PC-9 (cell line): ENCODE results near the gene DPH7. TPM values are rescaled to one million over a fixed set of nuclear protein-coding genes. Genes with fewer than 3 reads are reported as not detected.

Experiments used
- BruUV-seq: library from RNA; stranded (reverse); fragments of 400-500 nt; replicated peaks from 2 replicates; lab custom pipeline; 2021; lab: Mats Ljungman, UMichigan
- CTCF ChIA-PET: fragments of 300-600 bp; sonication (Branson Sonifier 250); formaldehyde crosslinking; loops from one replicate; lab custom pipeline; 2022; ENCODE audit warnings: antibody characterized with exemption; lab: Charles Lee
- POLR2A ChIA-PET: fragments of 300-600 bp; sonication (Branson Sonifier 250); formaldehyde crosslinking; loops from one replicate; lab custom pipeline; 2022; ENCODE audit warnings: antibody characterized with exemption; ENCODE audit not compliant: unreplicated experiment; lab: Charles Lee
- DNase-seq, 2 experiments: peaks; one replicate each; pipeline versions ENCODE4 v3.0.0 to v3.0.0-alpha.2; 2015 to 2022; ENCODE audit warnings: mixed read lengths in 1 of 2
- H2AFZ ChIP-seq: fragments of 200-600 bp; sonication (generic); 2 replicates; pipeline ENCODE4 v1.8.1; 2017; ENCODE audit warnings: antibody characterized with exemption
- H3F3A ChIP-seq: fragments of 200-600 bp; sonication (generic); 2 replicates; pipeline ENCODE4 v1.8.1; 2017; ENCODE audit warnings: antibody characterized with exemption, mild to moderate bottlenecking, low read depth; ENCODE audit not compliant: insufficient read depth
- H3K27ac ChIP-seq: fragments of 200-600 bp; sonication (generic); 2 replicates; pipeline ENCODE4 v1.6.1; 2016; ENCODE audit warnings: mixed run types
- H3K27me3 ChIP-seq: fragments of 200-600 bp; sonication (generic); 2 replicates; pipeline ENCODE4 v1.6.1; 2016; ENCODE audit warnings: low read depth, mixed run types; ENCODE audit not compliant: insufficient read depth
- H3K36me3 ChIP-seq: fragments of 200-600 bp; sonication (generic); 2 replicates; pipeline ENCODE4 v1.6.1; 2016; ENCODE audit warnings: low read depth, mixed run types
- H3K4me1 ChIP-seq: fragments of 200-600 bp; sonication (generic); replicated peaks from 2 replicates; pipeline ENCODE4 v1.6.1; 2016; ENCODE audit warnings: mixed run types; ENCODE audit not compliant: insufficient read depth
- H3K4me2 ChIP-seq: fragments of 200-600 bp; sonication (generic); 2 replicates; pipeline ENCODE4 v1.6.1; 2017; ENCODE audit warnings: mixed run types
- H3K4me3 ChIP-seq: fragments of 200-600 bp; sonication (generic); 2 replicates; pipeline ENCODE4 v1.6.1; 2016; ENCODE audit warnings: mixed run types
- H3K79me2 ChIP-seq: fragments of 200-600 bp; sonication (generic); 2 replicates; pipeline ENCODE4 v1.6.1; 2017; ENCODE audit warnings: low read depth, mixed run types
- H3K9me2 ChIP-seq: fragments of 200-600 bp; sonication (generic); 2 replicates; pipeline ENCODE4 v1.8.1; 2017; ENCODE audit warnings: mild to moderate bottlenecking; ENCODE audit not compliant: insufficient read depth
- H3K9me3 ChIP-seq: fragments of 200-600 bp; sonication (generic); 2 replicates; pipeline ENCODE4 v1.8.1; 2016; ENCODE audit warnings: low read depth; ENCODE audit not compliant: insufficient read depth
- H4K20me1 ChIP-seq: fragments of 200-600 bp; sonication (generic); 2 replicates; pipeline ENCODE4 v1.8.1; 2017; ENCODE audit not compliant: insufficient read depth
- EZH2 ChIP-seq: fragments of 200-600 bp; sonication (generic); IDR thresholded peaks from 2 replicates; pipeline ENCODE4 v1.8.0; 2017; ENCODE audit warnings: antibody characterized with exemption, low read depth
- intact Hi-C: fragments of 100-400 bp; cut with micrococcal nuclease; formaldehyde crosslinking; loops from one replicate; pipeline ENCODE4 v1.10.0; 2022; ENCODE audit not compliant: unreplicated experiment
- total RNA-seq: library from RNA; stranded (reverse); gene quantifications from 2 replicates; pipeline ENCODE4 v1.2.3, GENCODE V29; 2021
- TF ChIP-seq, protein P1 (sequence below): fragments of 200-600 bp; sonication (generic); conservative IDR thresholded peaks from 2 replicates; pipeline ENCODE4 v1.6.1; 2017; ENCODE audit warnings: mixed run types, antibody characterized with exemption, mild to moderate bottlenecking, moderate library complexity

Gene DPH7
- total RNA-seq, 1 experiment from 2014 or later = 48.5 TPM

DNA sequence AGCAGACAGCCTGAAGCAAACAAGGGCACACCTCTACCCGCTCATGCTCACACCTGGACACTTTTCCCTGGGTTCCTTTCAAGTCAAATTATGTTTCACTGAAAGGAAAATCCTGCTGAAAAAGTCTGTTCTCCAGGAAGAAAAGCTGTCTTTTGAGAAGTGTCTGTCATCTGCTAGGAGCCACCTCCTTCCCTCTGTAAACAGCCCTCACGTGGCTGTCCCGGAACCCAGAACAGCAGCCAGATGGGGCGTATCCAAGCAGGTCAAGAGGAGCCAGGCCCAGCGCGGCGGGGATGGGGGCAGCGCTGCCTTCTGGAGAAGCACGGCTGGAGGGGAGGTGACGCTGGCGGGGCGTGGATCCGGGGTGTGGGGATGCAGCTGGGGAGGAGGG lies 28.5 kb downstream of the DPH7 start, which contains the start of gene PNPLA7:
Gene PNPLA7 (minus strand): TSS at position 172 of the 391 bp plus-strand sequence. CDS start 205 bp downstream, outside the sequence.
- Histone ChIP-seq H3K27ac (no peak within 1 kb of the TSS), H3K9me3 (no peaks in the 10 kb centered on the region), H3F3A (peaks cover 39% of the 10 kb centered on the region), H3K9me2 (no peaks in the 10 kb centered on the region), H3K36me3 (no peaks in the 10 kb centered on the region), H3K4me1 (peaks cover 8% of the 10 kb centered on the region), H2AFZ (peak within 1 kb of the TSS; percentile 86), H3K4me2 (peak within 1 kb of the TSS; percentile 82), H3K27me3 (no peaks in the 10 kb centered on the region), H3K79me2 (no peaks in the 10 kb centered on the region), H4K20me1 (peaks cover 14% of the 10 kb centered on the region; the same call in 1 of the 2 replicates), H3K4me3 (peak within 1 kb of the TSS; percentile 75)
- intact Hi-C loops = loop anchor here (5.0 kb wide), 1 partner anchor 62 kb away; no protein-coding TSS in a partner anchor
- BruUV-seq = no TSS peak
- POLR2A ChIA-PET = interaction anchor here (0.6 to 0.9 kb wide), 3 partner anchors 9 to 572 kb away, joined by 3 to 14 read pairs (median 4); no protein-coding TSS in a partner anchor
- TF ChIP-seq EZH2 = no peak
- TF ChIP-seq, protein P1, sequence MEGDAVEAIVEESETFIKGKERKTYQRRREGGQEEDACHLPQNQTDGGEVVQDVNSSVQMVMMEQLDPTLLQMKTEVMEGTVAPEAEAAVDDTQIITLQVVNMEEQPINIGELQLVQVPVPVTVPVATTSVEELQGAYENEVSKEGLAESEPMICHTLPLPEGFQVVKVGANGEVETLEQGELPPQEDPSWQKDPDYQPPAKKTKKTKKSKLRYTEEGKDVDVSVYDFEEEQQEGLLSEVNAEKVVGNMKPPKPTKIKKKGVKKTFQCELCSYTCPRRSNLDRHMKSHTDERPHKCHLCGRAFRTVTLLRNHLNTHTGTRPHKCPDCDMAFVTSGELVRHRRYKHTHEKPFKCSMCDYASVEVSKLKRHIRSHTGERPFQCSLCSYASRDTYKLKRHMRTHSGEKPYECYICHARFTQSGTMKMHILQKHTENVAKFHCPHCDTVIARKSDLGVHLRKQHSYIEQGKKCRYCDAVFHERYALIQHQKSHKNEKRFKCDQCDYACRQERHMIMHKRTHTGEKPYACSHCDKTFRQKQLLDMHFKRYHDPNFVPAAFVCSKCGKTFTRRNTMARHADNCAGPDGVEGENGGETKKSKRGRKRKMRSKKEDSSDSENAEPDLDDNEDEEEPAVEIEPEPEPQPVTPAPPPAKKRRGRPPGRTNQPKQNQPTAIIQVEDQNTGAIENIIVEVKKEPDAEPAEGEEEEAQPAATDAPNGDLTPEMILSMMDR = no peak
- CTCF ChIA-PET = interaction anchor here (0.5 kb wide), 1 partner anchor 140 kb away, joined by 5 read pairs; no protein-coding TSS in a partner anchor
- peak; percentile 80 to 88 for DNase-seq

DNA sequence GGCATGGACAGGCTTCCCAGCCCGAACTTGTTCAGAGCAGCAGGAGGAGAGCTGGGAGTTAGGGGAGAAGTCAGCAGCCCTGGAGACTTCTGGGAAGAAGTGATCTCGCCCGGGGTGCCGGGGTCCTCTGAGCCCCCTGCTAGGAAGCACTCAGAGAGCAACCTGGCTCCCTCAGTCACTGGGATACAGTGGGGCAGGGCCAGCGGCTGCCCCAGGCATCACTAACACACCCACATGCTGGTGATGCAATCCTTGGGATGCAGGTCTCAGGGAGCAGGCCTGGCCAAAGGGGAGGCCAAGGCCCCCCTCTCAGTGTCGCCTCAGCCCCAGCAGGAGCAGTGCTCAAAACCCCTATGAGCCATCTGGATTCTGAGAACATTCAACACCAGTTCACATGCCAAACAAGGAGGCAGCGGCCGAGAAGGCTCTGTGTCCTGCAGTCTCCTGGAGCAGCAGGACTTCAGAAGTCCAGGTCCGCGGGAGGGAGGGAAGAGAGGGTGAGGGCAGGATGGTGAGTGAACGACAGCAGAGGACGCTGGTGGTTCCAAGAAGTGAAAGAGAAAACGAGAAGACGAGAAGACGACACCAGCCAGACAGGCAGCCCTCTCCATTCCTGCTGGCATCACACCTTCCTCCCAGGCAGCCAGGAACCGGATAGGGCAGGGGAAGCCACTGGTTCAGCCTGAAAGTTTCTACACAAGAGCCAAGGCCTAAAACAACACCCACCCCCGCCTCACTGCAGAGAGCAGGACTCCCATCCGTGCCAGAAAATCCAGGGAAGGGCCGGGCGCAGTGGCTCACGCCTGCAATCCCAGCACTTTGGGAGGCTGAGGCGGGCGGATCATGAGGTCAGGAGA lies 30.8 kb downstream of the DPH7 start:
- Histone ChIP-seq H3K36me3 (no peaks in the 10 kb centered on the region), H3K9me2 (no peaks in the 10 kb centered on the region), H3K4me3 (no peak overlapping the region), H3K4me1 (peaks cover 8% of the 10 kb centered on the region), H3K27ac (no peak overlapping the region), H3K27me3 (peaks cover 7% of the 10 kb centered on the region; the same call in 1 of the 2 replicates), H3K79me2 (no peaks in the 10 kb centered on the region), H3K4me2 (no peak overlapping the region), H4K20me1 (peaks cover 6% of the 10 kb centered on the region; the same call in 1 of the 2 replicates), H2AFZ (no peak overlapping the region), H3F3A (peaks cover 19% of the 10 kb centered on the region), H3K9me3 (no peaks in the 10 kb centered on the region)
- POLR2A ChIA-PET = no interaction called here
- DNase-seq = no peak
- CTCF ChIA-PET = no interaction called here
- TF ChIP-seq, protein P1 = no peak
- no peak for TF ChIP-seq EZH2
- BruUV-seq = no TSS peak
- intact Hi-C loops = no loop called here

DNA sequence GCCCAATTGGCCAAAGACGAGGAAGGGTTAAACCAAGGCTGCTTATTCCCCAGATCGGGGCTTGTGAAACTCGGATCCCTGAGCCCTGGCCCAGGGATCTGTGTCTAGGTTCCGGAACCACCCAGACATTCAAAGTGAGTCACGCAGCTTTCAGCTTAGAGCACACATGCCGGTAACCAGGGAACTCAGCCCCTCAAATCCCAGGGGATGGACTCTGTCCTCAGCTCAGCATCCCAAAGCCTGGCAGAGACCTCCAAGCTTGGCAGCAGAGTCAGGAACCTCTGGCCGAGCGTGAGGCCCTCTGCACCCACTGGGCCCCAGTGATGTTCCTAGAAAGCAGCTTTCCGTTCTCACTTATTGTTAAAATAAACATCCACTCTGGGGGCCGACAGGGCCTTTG lies 33.6 kb downstream of the DPH7 start:
- H3K9me2 ChIP-seq = no peaks in the 10 kb centered on the region
- no peak overlapping the region for H3K4me2 ChIP-seq
- peaks cover 7% of the 10 kb centered on the region; the same call in 1 of the 2 replicates for H3F3A ChIP-seq
- TF ChIP-seq EZH2 = no peak
- TF ChIP-seq, protein P1 = no peak
- H3K4me3 ChIP-seq = no peak overlapping the region
- intact Hi-C loops = no loop called here
- H4K20me1 ChIP-seq = no peaks in the 10 kb centered on the region
- no peaks in the 10 kb centered on the region for H3K36me3 ChIP-seq
- no peak overlapping the region for H3K27ac ChIP-seq
- CTCF ChIA-PET = interaction anchor here (0.6 to 0.7 kb wide), 3 partner anchors 70 to 260 kb away, joined by 3 to 4 read pairs (median 3); no protein-coding TSS in a partner anchor
- H3K79me2 ChIP-seq = no peaks in the 10 kb centered on the region
- H2AFZ ChIP-seq = no peak overlapping the region
- no TSS peak for BruUV-seq
- POLR2A ChIA-PET = no interaction called here
- H3K4me1 ChIP-seq = peaks cover 7% of the 10 kb centered on the region
- peaks cover 22% of the 10 kb centered on the region; the same call in 1 of the 2 replicates for H3K27me3 ChIP-seq
- DNase-seq = no peak
- H3K9me3 ChIP-seq = no peaks in the 10 kb centered on the region
